OCI-LY7 (cell line): ENCODE data around the gene RGCC. TPM values are rescaled to one million over a fixed set of nuclear protein-coding genes. Genes with fewer than 3 reads are reported as not detected.

Experiments
- BruUV-seq: library from RNA; stranded (reverse); fragments of 400-500 nt; replicated peaks from 2 replicates; lab custom pipeline; 2021; lab: Mats Ljungman, UMichigan
- CTCF ChIA-PET: fragments of 300-600 bp; sonication (Branson Sonifier 250); formaldehyde crosslinking; loops from one replicate; lab custom pipeline; 2022; ENCODE audit warnings: antibody characterized with exemption; ENCODE audit not compliant: unreplicated experiment; lab: Charles Lee
- POLR2A ChIA-PET: fragments of 300-600 bp; sonication (Branson Sonifier 250); formaldehyde crosslinking; loops from one replicate; lab custom pipeline; 2022; ENCODE audit warnings: antibody characterized with exemption; lab: Charles Lee
- DNase-seq: peaks from one replicate; pipeline ENCODE4 v3.0.0-alpha.2; 2015; ENCODE audit warnings: low spot score
- H2AFZ ChIP-seq: fragments of 200-600 bp; sonication (generic), shearing (Covaris generic); 2 replicates; pipeline ENCODE4 v1.6.1; 2014; ENCODE audit warnings: mild to moderate bottlenecking, antibody characterized with exemption, low read length, moderate library complexity
- H3K27ac ChIP-seq: fragments of 200-600 bp; sonication (generic); 2 replicates; pipeline ENCODE4 v1.5.1; 2014; ENCODE audit warnings: mixed run types, low read depth, mild to moderate bottlenecking, moderate library complexity, low read length, inconsistent platforms; ENCODE audit not compliant: poor library complexity, severe bottlenecking
- H3K36me3 ChIP-seq: fragments of 200-600 bp; sonication (generic); 2 replicates; pipeline ENCODE4 v1.6.1; 2014; ENCODE audit warnings: mild to moderate bottlenecking, antibody characterized with exemption, low read length, moderate library complexity, mixed read lengths; ENCODE audit not compliant: insufficient read depth
- H3K4me1 ChIP-seq: fragments of 200-600 bp; sonication (generic); 2 replicates; pipeline ENCODE4 v1.5.1; 2014; ENCODE audit warnings: mild to moderate bottlenecking, low read length; ENCODE audit not compliant: insufficient read depth, poor library complexity, severe bottlenecking
- H3K4me2 ChIP-seq: fragments of 200-600 bp; sonication (generic); 2 replicates; pipeline ENCODE4 v1.6.1; 2014; ENCODE audit warnings: mild to moderate bottlenecking, low read length
- H3K4me3 ChIP-seq: fragments of 200-600 bp; sonication (generic); 2 replicates; pipeline ENCODE4 v1.5.1; 2014; ENCODE audit warnings: mild to moderate bottlenecking, low read depth, low read length; ENCODE audit not compliant: poor library complexity, severe bottlenecking
- H3K79me2 ChIP-seq: fragments of 200-600 bp; sonication (generic); 2 replicates; pipeline ENCODE4 v1.6.1; 2016; ENCODE audit warnings: low read depth, mild to moderate bottlenecking, low read length, moderate library complexity, mixed read lengths; ENCODE audit not compliant: insufficient read depth
- H3K9me2 ChIP-seq: fragments of 200-600 bp; sonication (generic); 2 replicates; pipeline ENCODE4 v1.6.1; 2016; ENCODE audit warnings: mild to moderate bottlenecking, low read length, mixed read lengths; ENCODE audit not compliant: insufficient read depth
- H3K9me3 ChIP-seq: fragments of 200-600 bp; sonication (generic); 2 replicates; pipeline ENCODE4 v1.6.1; 2014; ENCODE audit warnings: mild to moderate bottlenecking, mixed run types, low read length, mixed read lengths
- H4K20me1 ChIP-seq: fragments of 200-600 bp; sonication (generic); 2 replicates; pipeline ENCODE4 v1.6.1; 2014; ENCODE audit warnings: mild to moderate bottlenecking, antibody characterized with exemption, low read length, moderate library complexity, mixed read lengths; ENCODE audit not compliant: insufficient read depth
- CTCF ChIP-seq: fragments of 200-600 bp; sonication (generic); conservative IDR thresholded peaks from 2 replicates; pipeline ENCODE4 v1.5.1; 2014; ENCODE audit warnings: mild to moderate bottlenecking, antibody characterized with exemption, low read length, moderate library complexity, mixed read lengths
- EZH2phosphoT487 ChIP-seq: fragments of 200-600 bp; sonication (generic); IDR thresholded peaks from 2 replicates; pipeline ENCODE4 v1.6.1; 2018; ENCODE audit warnings: low read depth, borderline replicate concordance, mild to moderate bottlenecking, mixed run types, antibody characterized with exemption, low read length, moderate library complexity, mixed read lengths
- intact Hi-C: fragments of 100-400 bp; cut with micrococcal nuclease; formaldehyde crosslinking; loops from one replicate; pipeline ENCODE4 v1.10.0; 2022; ENCODE audit not compliant: unreplicated experiment
- total RNA-seq, 2 experiments: library from RNA; depleted of rRNA in 1 of 2; stranded (reverse); fragments of >200 nt in 1 of 2; shearing (Covaris generic) in 1 of 2; gene quantifications; 2 replicates each; pipeline ENCODE4 v1.2.3, GENCODE V29; 2014 to 2022

The RGCC gene
- total RNA-seq, 2 experiments from 2014 or later, result 101 to 274 TPM

- H3K79me2 ChIP-seq, result peaks cover 15% of the 10 kb centered on the region; the same call in 1 of the 2 replicates
- DNase-seq, result no peak
- no TSS peak for BruUV-seq
- no peaks in the 10 kb centered on the region for H4K20me1 ChIP-seq
- H3K4me3 ChIP-seq, result no peak overlapping the region
- peaks cover 71% of the 10 kb centered on the region for H3K36me3 ChIP-seq
- H2AFZ ChIP-seq, result no peak overlapping the region
- 0 out of 2 replicates have a peak, but pooled peaks cover 10% of the 10 kb centered on the region for H3K9me3 ChIP-seq
- CTCF ChIA-PET, result interaction anchor here (1.4 kb wide), 1 partner anchor 21 kb away, joined by 4 read pairs; no protein-coding TSS in a partner anchor
- no peak overlapping the region for H3K27ac ChIP-seq
- peaks cover 7% of the 10 kb centered on the region for H3K4me1 ChIP-seq
- TF ChIP-seq CTCF, result no peak
- TF ChIP-seq EZH2phosphoT487, result no peak
- H3K9me2 ChIP-seq, result no peaks in the 10 kb centered on the region
- intact Hi-C loops, result no loop called here
- POLR2A ChIA-PET, result interaction anchor here (0.6 to 2.0 kb wide), 4 partner anchors 17 to 213 kb away, joined by 3 to 10 read pairs (median 4); no protein-coding TSS in a partner anchor
- no peak overlapping the region for H3K4me2 ChIP-seq
Observed at GRCh38 chr13:41471785-41472184, 14.4 kb downstream of the RGCC start.

GRCh38 chr13:41487222-41487621 lies 29.9 kb downstream of the RGCC start:
- CTCF ChIA-PET, result interaction anchor here (0.5 to 0.6 kb wide), 3 partner anchors 14 to 109 kb away, joined by 3 to 7 read pairs (median 5); no protein-coding TSS in a partner anchor
- H3K4me3 ChIP-seq, result no peak overlapping the region
- no peaks in the 10 kb centered on the region for H3K79me2 ChIP-seq
- H3K36me3 ChIP-seq, result no peaks in the 10 kb centered on the region; the same call in 1 of the 2 replicates
- H3K4me1 ChIP-seq, result peaks cover 25% of the 10 kb centered on the region
- intact Hi-C loops, result no loop called here
- H3K27ac ChIP-seq, result no peak overlapping the region
- no TSS peak for BruUV-seq
- H3K9me3 ChIP-seq, result peaks cover 22% of the 10 kb centered on the region; the same call in 1 of the 2 replicates
- H4K20me1 ChIP-seq, result no peaks in the 10 kb centered on the region
- H3K4me2 ChIP-seq, result no peak overlapping the region
- DNase-seq, result no peak
- no peak overlapping the region for H2AFZ ChIP-seq
- TF ChIP-seq CTCF (no peak), EZH2phosphoT487 (no peak)
- POLR2A ChIA-PET, result interaction anchor here (0.9 to 2.5 kb wide), 3 partner anchors 9 to 22 kb away, joined by 3 to 6 read pairs (median 4); no protein-coding TSS in a partner anchor
- no peaks in the 10 kb centered on the region for H3K9me2 ChIP-seq

DNA sequence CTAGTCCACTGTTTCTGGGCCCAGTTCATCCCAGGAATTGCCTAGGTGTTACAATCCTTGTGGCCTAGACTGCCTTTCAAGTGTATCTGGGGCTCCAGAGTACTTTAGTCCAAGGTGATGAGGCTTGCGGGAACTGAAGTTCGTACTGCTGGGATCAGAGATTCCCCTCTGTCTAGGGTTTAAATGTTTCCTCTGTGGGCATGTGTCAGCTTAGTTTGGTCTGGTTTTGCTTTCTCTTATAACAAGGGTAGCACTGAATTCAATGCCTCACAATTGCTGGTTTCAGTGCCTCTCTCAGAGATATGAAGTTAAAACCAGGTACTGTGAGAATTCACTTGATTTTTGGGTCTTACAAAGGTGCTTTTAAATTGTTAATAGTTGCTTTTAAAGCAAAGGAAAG lies 30.8 kb downstream of the RGCC start:
- ChIA-PET POLR2A (interaction anchor here (0.8 to 1.2 kb wide), 5 partner anchors 10 to 23 kb away, joined by 3 to 5 read pairs (median 3); no protein-coding TSS in a partner anchor), CTCF (no interaction called here)
- H4K20me1 ChIP-seq, result no peaks in the 10 kb centered on the region
- H3K4me1 ChIP-seq, result peaks cover 34% of the 10 kb centered on the region
- no peak for DNase-seq
- H2AFZ ChIP-seq, result peak overlapping the region; percentile 65
- H3K9me2 ChIP-seq, result no peaks in the 10 kb centered on the region
- no TSS peak for BruUV-seq
- peaks cover 22% of the 10 kb centered on the region; the same call in 1 of the 2 replicates for H3K9me3 ChIP-seq
- no peak overlapping the region for H3K27ac ChIP-seq
- TF ChIP-seq EZH2phosphoT487, result no peak
- H3K36me3 ChIP-seq, result no peaks in the 10 kb centered on the region; the same call in 1 of the 2 replicates
- intact Hi-C loops, result no loop called here
- H3K4me3 ChIP-seq, result no peak overlapping the region
- no peak overlapping the region for H3K4me2 ChIP-seq
- H3K79me2 ChIP-seq, result no peaks in the 10 kb centered on the region
